ENCODE measurements around the gene NMNAT2. TPM values are rescaled to one million over a fixed set of nuclear protein-coding genes. Genes with fewer than 3 reads are reported as not detected.
"Not testable (repeated sequence)": the region's sequence is repeated elsewhere in the genome, so short reads cannot be mapped to it uniquely, and the experiment has no call there.

Gene NMNAT2
- 1 to 10 TPM in 9 of 12 donors, under 1 TPM in 1, not detected in 2; 0.76 to 2.1 (median 1.6) TPM for polyA plus RNA-seq (ENCODE audit: insufficient read length in 12 of 12)
- long read RNA-seq, donor 1, full-length matches to known transcripts, result 2 of 2 reads
- long read RNA-seq, donor 1, partial matches to known transcripts, result 0 of 2 reads
- long read RNA-seq, donor 1, other reads (novel, unspliced or antisense), result 0 of 2 reads
- long read RNA-seq, donor 2, result 0 reads
- long read RNA-seq, donor 3, result 0 reads
- long read RNA-seq, donor 4, result 0 reads
- long read RNA-seq, donor 5, full-length matches to known transcripts, result 1 of 1 reads
- long read RNA-seq, donor 5, partial matches to known transcripts, result 0 of 1 reads
- long read RNA-seq, donor 5, other reads (novel, unspliced or antisense), result 0 of 1 reads
- long read RNA-seq, donor 6, result 0 reads
- long read RNA-seq, donor 7, result 0 reads
- long read RNA-seq, donor 8, result 0 reads
- long read RNA-seq, donor 9, full-length matches to known transcripts, result 1 of 1 reads
- long read RNA-seq, donor 9, partial matches to known transcripts, result 0 of 1 reads
- long read RNA-seq, donor 9, other reads (novel, unspliced or antisense), result 0 of 1 reads
- long read RNA-seq, donor 10, result 0 reads
- long read RNA-seq, donor 11, result 0 reads

DNA sequence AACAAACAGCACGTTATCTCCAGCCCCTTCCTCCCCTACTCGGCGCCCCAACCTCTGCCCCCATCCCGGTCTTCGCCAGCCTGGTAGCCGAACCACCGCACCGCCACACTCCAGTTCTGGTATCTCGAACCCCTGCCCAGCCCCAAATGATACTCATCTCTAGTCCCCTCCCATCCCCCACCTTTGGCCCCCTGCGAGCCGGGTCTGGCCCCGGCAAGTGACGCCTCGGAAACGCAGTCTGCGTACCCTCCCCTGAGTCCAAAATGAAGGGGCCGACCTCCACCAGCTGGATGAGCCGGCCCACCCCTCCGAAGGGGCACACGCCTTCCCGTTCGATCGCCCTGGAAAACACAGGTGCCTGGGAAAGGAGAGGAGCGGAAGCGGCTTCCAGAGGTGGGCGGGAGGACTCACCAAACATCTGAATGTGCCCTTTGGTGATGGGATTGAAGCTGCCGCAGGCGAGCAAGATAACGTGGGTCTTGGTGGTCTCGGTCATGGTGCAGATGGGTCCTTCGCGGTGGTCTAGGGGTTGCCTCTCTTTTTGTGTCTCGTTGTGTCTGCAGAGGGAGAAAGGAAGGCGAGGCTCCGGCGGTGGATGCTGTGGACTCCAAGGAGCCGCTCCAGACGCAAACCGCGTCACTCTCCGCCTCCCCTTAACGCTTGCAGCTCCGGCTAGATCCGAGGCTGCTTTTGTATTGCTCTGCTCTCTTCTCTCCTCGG lies at the start of gene NMNAT2:
NMNAT2 (minus strand) TSS at position 609 of the 720 bp plus-strand sequence; CDS start at position 496, 113 bp downstream.
- DNase-seq, result no peak

DNA sequence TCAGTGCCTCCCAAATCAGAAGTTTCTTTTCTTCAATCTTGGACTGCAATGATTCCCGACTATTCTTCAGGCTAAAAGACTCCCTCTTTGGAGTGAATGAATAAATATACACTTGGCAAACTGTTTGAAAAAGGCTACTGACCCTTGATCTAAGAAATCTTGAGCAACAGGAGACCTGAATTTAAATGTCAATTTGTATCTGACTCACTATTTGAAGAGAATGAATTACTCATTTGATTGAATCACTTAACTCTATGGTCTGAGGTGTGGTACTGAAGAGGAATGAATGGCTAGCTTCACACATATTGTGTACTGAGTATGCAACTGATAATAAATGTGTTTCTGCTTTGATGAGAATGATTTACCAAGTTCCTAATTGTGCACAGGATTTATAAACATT lies 49.5 kb upstream of the NMNAT2 start:
- DNase-seq, result no peak

DNA sequence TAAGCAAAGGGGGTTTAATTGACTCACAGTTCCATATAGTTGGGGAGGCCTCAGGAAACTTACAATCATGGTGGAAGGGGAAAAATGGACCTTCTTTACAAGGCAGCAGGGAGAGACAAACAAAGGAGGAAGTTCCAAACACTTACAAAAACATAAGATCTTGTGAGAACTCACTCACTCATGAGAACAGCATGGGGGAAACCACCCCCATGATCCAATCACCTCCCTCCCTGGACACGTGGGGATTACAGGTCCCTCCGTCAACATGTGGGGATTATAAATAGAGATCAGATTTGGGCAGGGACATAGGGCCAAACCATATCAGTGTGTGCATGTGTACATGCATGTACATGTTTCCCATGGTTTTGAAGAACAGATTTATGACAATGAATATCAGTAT lies 48.6 kb upstream of the NMNAT2 start:
- no peak for DNase-seq

DNA sequence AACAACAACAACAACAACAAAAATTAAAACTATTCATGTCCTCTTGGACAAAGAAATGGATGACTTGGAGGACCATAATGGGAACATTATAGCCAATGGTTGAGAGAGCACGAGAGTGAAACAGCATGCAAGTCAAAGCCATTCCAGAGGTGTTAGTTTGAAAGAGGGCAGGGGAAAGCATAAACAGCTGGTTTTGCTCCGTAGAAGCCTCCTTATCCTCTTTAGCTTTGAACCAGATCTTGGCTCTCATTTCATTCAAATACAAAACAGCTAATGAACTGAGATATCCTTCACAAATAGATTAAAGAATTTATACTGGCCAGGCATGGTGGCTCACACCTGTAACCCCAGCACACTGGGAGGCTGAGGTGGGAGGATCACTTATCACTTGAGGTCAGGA lies 45.4 kb upstream of the NMNAT2 start:
- no peak for DNase-seq

DNA sequence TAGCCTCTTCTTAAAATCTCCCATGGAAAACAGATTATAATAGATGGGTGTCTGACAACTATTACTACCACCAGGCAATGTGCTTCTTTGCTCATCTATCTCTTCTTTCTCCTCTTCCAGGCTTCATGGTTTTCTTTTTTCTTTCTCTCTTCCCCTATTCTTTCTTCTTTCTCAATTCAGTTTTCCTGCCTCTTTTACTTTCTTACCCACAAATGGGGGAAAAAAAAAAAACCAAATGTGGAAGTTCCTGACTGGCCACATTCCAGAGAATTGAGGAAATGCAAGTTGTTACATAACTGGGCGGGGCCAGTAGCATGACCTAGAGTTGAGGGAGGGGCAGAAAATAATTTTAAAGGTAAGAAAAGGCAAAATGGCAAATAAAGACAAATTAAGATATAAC lies 43.2 kb upstream of the NMNAT2 start:
- no peak for DNase-seq

DNA sequence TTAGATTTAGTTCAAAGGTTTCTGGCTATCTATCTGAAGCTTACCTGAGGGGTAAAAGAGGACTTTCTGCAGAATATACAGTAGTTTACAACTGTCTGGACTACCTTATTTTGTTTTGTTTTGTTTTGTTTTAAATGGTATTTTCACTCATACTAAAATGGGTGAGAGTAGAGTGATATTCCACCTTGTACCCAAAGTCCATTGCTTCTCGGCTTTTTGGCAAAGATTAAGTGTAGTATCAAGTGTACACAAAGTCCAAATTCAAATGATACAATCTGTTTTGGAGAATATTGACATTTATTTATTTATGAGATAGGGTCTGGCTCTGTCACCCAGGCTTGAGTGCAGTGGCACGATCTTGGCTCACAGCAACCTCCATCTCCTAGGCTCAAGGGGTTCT lies 42.4 kb upstream of the NMNAT2 start:
- DNase-seq, result no peak

DNA sequence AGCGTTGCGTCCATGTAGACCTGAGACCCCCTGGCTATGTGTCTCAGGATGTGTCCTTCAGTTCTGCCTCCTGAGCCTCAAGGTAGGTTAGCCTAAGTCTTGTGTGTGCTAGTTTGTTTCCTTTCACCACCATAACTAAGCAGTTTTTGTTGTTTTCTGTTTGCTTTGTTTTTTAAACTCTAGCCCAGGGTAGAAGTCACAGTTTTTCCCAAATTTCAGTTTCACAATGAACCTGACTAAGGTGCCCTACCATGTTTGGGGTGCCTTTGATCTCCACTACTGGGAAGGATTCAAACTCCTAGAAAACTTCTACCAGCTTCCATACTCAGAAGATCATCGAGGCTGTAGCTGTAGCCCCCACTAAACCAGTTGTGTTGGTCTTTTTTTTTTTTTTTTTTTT lies 39.3 kb upstream of the NMNAT2 start:
- no peak for DNase-seq

DNA sequence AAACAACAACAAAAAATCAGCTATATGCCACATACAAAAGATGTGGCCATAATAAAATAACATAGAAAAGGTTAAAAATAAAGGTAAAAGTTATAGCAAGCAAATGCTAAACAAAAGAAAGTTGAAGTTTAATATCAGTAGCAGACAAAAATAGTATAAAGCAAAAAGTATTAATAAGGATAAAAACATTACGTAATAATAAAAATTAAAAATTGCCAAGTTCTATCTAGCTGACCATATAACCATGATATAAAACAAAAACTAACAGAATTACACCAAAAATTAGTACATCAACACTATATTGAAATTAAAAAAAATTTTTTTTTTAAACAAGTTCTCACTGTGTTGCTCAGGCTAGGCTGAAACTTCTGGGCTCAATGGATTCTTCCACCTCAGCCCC lies 38.6 kb upstream of the NMNAT2 start:
- DNase-seq, result no peak

DNA sequence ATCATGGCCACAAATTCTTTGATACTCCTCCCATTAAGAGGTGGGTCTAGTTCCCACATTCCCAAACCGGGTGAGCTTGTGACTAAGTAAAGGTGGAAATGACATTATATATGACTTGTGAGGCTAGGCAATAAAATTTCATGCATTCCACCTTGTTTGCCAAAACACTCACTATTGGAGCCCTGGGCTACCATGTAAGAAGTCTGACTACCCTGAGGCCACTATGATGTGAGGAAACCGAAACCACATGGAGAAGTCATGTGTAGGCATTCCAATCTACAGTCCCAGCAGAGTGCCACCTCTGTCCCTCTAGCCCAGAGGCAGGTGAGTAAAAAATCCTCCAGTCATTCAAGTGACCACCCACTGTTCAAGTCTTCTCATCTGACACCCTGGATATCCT lies 36.2 kb upstream of the NMNAT2 start:
- no peak for DNase-seq

DNA sequence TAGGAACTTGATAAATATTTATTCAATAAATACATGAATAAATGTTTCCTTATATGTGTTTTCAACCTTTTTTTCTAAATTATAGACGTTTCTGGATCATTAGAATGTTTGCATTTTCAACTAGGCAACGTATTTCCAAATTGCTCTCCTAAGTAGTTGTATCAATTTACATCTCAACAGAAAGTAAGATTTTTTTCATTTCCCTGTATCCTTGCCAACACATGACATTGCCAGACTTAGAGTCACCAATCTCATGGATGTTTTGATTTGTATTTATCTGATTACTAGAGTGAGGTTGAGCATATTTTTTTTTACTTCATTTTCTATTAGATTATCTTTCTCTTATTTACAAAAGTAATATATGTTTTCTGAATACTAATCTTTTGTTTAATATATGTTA lies 31.9 kb upstream of the NMNAT2 start:
- no peak for DNase-seq

DNA sequence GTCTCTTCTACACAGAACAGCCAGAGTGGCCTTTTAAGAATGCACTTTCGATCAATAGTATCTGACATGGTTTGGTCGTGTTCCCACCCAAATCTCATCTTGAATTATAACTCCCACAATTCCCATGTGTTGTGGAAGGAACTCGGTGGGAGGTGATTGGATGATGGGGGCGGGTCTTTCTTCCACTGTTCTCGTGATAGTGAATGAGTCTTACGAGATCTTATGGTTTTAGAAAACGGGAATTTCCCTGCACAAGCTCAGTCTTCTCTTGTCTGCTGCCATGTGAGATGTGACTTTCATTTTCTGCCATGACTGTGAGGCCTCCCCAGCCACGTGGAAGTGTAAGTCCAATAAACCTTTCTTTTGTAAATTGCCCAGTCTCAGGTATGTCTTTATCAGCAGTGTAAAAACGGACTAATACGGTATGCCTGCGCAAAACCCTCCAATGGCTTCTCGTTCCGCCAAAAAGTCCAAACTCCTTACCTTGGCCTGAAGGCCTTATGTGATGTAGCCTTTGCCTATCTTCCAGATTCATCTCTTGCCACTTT lies 31.1 kb upstream of the NMNAT2 start:
- DNase-seq, result no peak

DNA sequence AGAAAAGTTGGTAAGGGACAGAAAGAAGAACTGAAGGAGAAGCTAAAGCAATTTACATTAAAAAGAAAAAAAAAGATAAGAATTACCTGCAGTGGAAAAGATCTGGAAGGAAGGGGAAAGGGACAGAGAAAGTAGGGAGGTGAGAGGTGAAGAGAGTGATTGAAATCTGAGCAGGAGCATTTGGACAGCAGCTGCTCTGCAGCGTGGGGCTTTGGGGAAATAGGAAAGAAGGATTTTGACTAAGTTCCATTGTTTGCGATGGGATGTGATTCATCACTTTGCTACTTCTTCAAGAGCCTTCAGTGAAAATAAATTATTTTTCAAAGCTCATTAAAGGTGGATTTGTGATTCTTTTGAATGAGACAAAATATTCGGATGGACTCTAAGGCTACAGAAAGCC lies 26.1 kb upstream of the NMNAT2 start:
- peak; percentile 59 for DNase-seq

DNA sequence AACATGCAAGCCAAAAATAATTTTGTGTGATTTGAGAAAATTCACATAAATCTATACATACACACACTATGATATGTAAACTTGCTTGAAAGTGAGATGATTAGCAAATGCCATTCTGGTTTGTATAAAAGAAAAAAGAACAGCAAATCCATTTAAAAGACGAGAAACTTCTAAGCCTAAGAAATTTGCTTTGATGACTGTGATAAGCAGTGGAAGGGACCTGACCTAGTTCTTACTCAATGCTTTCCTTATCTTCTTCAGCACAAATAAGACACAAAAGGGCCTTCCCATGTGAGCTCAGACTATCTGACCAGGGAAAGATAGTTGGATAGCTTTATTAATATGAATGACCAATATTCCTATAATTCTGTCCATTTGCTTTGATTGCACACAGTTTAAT lies 25.3 kb upstream of the NMNAT2 start:
- DNase-seq, result no peak

DNA sequence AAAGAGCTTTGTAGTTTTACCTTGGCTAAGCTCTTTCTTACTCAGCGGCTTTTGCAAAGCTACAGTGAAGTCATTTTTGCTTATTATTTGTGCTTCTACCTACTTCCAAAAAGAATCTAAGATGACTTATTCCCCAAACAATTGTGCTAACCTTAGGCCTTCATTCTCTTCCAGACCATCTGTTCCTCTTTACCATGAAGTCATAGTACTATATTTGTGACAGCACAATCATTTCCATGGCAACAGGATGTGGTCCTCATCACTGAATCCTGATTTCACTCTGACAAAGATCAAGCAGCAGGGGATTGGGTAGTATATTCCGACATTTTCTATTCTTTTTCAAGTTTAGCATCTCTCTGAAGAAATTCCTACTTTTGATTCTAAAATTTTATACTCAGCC lies 24.8 kb upstream of the NMNAT2 start:
- peak; percentile 62 for DNase-seq

DNA sequence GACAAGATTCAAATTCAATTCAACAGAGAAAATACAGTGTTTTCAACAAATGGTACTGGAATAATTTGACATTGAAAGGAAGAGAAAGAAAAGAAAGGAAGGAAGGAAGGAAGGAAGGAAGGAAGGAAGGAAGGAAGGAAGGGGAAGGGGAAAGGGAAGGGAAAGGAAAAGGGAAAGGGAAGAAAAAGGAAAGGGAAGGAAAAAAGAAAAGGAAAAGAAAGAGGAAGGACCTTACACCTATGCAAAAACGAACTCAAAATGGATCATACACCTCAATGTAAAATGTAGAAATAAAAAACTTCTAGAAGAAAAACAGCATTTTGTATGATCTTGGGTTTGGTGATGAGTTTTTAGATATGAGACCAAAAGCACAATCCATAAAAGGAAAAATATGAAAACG lies 19.9 kb upstream of the NMNAT2 start:
- no peak for DNase-seq

DNA sequence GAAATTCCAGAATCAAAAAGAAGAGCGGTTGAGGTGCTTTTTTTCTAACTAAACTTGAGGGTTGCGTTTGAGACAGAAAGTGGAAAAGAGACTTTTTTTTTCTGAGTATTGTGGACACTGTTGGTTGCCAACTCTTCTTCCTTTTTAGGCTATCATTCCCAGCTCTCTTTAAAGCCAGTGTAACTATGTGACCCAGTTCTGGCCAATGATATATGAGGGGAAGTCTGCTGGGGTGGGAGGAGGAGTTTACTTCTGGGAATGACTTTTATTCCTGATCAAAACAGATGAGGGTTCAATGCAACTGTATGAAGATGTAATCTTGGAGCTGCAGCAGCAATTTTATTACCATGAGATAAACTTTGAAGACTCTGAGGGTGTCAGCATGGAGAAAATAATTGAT lies 17.3 kb upstream of the NMNAT2 start:
- no peak for DNase-seq

DNA sequence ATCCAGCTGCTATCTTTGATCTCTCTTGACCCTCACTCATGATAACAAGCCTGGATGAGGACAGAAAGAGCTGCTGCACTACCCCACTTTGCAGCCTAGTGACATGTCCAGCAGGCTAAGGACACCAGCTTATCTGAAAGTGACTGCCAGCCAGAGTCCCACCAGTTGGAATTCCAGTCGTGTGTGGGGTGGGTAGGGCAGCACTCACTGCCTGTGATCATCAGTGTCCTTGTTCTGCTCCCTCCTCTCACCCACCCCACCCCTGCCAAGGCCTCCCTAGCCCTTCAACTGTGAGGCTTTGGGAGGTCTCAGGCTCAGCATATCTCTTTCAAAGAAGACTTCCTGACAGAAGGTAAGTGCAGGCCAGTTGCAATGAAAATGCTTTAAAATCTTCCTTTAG lies 15.5 kb upstream of the NMNAT2 start:
- DNase-seq, result no peak

DNA sequence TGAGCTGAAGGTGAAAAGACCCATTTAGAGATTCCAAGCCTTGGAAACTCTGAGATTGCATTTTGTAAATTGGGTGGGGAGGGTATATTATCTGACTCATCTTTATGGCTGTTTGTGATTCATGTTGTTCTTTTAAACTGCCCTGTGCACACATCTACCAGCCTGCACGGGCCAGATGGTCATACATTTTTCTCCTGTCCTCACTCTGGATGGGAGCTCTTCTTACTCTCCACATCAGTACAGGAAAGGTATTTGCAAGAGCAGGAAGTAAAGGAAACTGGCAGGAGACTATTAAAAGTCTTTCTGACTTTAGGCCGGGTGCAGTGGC lies 14.3 kb upstream of the NMNAT2 start:
- DNase-seq, result no peak

DNA sequence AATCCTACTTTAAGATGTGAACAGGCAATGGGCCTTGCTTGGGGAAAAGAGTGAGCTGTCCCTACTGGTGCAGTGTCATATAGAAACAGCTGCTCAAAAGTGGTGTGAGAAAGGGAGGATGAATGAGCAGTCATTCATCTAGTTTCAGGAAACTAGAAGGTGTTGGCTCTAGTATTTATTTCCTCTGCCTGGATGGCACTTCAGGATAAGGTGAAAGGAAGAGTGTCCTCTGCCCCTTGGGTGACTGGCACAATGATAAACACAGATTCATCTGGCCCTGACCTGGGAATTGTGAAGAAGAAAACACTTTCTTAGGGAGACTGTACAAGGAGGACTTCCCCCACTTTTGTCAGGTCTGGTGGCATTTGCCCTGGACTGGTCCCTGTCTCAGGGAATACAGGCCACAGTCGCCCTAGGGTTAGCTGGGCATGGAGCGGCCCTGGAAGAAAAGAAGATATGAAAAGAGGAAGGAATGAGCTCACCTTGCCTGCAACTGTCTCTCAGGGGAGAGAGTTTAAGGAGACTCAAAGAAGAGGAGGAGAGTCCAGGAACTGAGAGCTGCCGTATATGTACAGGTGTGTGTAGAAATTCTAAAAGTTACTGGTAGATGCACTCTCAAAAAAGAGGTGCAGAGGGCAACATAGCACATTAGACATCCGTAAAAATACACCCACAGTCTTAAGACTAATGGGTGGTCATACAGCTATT lies 13.8 kb upstream of the NMNAT2 start:
- DNase-seq, result no peak

DNA sequence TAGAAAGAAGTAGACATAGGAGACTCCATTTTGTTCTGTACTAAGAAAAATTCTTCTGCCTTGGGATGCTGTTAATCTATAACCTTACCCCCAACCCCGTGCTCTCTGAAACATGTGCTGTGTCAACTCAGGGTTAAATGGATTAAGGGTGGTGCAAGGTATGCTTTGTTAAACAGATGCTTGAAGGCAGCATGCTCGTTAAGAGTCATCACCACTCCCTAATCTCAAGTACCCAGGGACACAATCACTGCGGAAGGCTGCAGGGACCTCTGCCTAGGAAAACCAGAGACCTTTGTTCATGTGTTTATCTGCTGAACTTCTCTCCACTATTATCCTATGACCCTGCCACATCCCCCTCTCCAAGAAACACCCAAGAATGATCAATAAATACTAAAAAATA lies 9.4 kb upstream of the NMNAT2 start:
- DNase-seq, result not testable (repeated sequence)

DNA sequence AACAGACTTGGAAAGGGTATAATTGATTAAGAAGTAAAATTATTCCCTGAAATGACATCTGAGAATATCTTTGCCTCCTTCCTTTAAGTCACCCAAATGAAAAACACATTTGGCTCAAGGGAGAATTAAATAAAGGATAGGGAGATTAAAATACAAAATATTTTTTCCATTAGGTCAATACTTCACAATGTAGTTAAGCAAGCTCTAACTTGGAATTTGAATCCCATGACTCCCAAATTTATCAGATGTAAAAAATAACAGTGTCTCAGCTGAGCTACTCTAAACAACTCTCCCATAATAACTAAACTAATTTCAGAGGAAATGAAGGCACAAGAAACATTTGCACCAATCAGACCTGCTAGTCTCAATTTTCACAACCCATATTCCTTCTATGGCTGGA lies 6.5 kb upstream of the NMNAT2 start:
- no peak for DNase-seq

DNA sequence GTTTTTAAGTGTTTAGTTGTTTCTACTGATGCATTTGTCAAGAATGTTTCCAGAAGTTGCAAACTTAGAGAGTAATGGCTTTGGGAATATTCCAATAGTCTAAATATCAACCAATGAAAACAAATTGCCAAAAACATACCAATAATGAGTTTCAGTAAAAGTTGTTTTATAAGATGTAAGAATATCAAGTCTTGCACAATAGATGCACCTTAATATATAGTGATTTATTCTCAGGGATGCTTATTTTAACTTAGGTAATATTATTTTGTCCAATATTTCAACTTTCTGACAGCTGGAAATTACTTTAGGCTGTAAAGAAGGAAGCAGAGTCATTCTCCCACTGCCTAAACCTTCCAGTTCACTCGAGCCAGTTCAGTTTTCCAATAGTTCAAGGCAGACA lies 5.4 kb upstream of the NMNAT2 start:
- DNase-seq, result no peak

Data from muscle of arm (tissue), 14 donors.